Peyer's patch (tissue), 4 donors: ENCODE measurements around the gene PLA2G6.

Source experiments
- POLR2A ChIP-seq, 2 donors: fragments of 450-650 bp; IDR thresholded peaks; one replicate each; pipeline ENCODE4 v1.5.1; 2017; ENCODE audit warnings: antibody characterized with exemption in 2 of 2, mild to moderate bottlenecking in 2 of 2, moderate library complexity in 2 of 2
- TF ChIP-seq, protein P1 (sequence below), 6 experiments: fragments of 450-650 bp in 4 of 6; fragments of 200-600 bp in 2 of 6; sonication (generic) in 1 of 6; IDR thresholded peaks; one replicate each; pipeline ENCODE4 v1.5.1; 2017 to 2019; ENCODE audit warnings: antibody characterized with exemption in 6 of 6, mild to moderate bottlenecking in 3 of 6, moderate library complexity in 1 of 6

- TF ChIP-seq POLR2A (IDR thresholded peaks at IDR 0.05): no peak
- TF ChIP-seq, protein P1, sequence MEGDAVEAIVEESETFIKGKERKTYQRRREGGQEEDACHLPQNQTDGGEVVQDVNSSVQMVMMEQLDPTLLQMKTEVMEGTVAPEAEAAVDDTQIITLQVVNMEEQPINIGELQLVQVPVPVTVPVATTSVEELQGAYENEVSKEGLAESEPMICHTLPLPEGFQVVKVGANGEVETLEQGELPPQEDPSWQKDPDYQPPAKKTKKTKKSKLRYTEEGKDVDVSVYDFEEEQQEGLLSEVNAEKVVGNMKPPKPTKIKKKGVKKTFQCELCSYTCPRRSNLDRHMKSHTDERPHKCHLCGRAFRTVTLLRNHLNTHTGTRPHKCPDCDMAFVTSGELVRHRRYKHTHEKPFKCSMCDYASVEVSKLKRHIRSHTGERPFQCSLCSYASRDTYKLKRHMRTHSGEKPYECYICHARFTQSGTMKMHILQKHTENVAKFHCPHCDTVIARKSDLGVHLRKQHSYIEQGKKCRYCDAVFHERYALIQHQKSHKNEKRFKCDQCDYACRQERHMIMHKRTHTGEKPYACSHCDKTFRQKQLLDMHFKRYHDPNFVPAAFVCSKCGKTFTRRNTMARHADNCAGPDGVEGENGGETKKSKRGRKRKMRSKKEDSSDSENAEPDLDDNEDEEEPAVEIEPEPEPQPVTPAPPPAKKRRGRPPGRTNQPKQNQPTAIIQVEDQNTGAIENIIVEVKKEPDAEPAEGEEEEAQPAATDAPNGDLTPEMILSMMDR (IDR thresholded peaks at IDR 0.05): no peak
These were observed 96.1 kb downstream of the PLA2G6 start for GRCh38 chr22:38085501-38085900.
